Posterior vena cava (tissue), 2 donors: ENCODE data around the gene GRB7. TPM values are rescaled to one million over a fixed set of nuclear protein-coding genes. Genes with fewer than 3 reads are reported as not detected.
"Not testable (repeated sequence)": the region's sequence is repeated elsewhere in the genome, so short reads cannot be mapped to it uniquely, and the experiment has no call there.

Experiments used
- DNase-seq: peaks from one replicate; pipeline ENCODE4 v3.0.0-alpha.2; 2020; ENCODE audit warnings: low spot score
- intact Hi-C, 2 donors: fragments of 100-400 bp; cut with DNase I; formaldehyde crosslinking; loops; one replicate each; pipeline versions ENCODE4 v1.14.1 to v1.14.2; 2022 to 2023
- total RNA-seq, 2 donors: library from RNA; stranded (reverse); fragmentation: NEBNext Ultra II Directional; extraction: Animal tissue kit (Norgen Biotek cat#: 25700); gene quantifications; one replicate each; pipeline ENCODE4 v1.2.1, GENCODE V29; 2021
- donor health status: DM: yes; HTN: yes; CAD: no.
- donor health status: DM: yes; HTN: yes; CAD: no.

The GRB7 gene
- total RNA-seq, 2 donors from 2014 or later, result not detected

DNA sequence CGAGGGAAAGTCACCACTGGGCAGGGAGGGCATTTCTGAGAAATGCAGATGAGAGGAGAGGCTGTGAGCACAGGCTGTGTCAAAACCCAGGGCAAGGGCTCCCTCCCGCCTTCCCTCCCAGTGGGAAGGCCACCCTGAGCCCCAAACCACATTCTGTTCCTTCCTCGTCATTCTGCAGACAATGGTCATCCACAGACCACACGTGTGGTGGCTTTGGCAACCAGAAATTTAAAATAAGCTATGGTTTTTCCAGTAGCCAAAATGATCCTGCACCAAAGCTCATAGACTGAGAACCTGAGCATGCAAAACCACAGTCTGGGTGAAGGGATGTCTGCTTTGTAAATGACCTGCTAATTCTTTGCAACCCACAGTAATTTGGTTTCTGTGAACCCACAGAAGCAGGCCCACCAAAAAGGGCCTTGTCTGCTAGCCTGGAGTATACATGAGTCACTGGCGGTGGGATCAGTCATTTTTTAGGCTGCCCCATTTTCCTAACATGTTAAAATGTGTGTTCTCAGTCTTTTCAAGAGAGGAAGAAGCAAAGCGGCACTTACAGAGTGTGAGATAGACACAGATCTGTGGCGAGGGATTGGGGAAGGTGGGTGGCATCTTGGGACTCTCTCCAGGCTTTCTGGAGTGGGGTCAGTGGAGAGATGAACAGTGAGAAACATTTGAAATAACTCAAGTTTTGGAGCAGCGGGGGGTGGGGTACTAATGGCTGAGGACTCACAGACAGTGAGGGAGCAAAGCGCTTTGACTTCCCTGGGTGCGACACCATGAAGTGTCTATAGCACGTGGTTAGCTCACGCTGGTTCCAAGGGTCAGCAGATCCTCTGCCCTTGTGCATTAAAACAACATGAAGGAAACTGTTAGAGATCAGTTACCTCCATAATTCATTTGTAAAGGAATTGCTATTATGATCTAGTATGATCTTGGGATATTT is 20.5 kb downstream of the GRB7 start:
- intact Hi-C loops, result no loop called here
- no peak for DNase-seq

DNA sequence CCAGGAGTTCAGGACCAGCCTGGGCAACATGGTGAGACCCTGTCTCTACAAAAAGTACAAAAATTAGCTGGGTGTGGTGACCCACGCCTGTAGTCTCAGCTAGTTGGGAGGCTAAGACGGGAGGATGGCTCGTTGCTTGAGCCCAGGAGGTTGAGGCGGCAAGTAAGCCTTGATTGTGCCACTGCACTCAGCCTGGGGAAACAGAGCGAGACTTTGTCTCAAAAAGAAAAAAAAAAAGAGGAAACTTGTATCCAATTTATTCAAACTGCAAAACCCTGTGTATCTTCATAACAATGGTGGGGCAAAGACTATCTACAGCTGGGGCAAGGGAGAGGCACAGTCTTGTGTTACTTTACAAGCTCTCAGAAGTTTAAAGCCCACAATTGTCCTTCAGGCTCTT is 21.5 kb downstream of the GRB7 start:
- intact Hi-C loops, result no loop called here
- no peak for DNase-seq

DNA sequence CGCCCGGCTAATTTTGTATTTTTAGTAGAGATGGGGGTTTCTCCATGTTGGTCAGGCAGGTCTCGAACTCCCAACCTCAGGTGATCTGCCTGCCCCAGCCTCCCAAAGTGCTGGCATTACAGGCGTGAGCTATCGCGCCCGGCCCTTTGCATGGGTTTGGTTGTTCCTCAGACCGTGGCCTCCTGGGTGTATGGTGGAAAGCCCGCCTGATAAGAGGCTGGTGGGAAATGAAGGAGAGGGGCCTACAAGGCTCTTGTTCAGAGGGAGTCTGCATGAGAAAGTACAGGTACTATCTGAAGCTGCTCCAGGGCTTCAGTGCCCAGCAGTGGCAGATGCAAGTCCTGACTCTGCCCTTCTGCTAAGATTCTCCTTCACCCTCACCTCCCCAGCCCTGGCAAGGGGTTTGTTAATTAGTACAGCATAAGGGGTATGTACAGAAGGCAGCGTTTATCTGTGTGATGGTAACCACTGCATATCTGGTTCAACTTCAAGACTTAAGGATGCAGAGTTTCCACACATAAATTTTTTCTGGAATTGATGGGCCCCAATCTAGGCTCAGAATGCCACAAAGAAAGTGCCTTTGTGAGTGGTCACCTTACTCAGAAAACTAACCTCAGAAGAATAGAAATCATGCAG is 24.2 kb downstream of the GRB7 start:
- intact Hi-C loops, result no loop called here
- no peak for DNase-seq

DNA sequence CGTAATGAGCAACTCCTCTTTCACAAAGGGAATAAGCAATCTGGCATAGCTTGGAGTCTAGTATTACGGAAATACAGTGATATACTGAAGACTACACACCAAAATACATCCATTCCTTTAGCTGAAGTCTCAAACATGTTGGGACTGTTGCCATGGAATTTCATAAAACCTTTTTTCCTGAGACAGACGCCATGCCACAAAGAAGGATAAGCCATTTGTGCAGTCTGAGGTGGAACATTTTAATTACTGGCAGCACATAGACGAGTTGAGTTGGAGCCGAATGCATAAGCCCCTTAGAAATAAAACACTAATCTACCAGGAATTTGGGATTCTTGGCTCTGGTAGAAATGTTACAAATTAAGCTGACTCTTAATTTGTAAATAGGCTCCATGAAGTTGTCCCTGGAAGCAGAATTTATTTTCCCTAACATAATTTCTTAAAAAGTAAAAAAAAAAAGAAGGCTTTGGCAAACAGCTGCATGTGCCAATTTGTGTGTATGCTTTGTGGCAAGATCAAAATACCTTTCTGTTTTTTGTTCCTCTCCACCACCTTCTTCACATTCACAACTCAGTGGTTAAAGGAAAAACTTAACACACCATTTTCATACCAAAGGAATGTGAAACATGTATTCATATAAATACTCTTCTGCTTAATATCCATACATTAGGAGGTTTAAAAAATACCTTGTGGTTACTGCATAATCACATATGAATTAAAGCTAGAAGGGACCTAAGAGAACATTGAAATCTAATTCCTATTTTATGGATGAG is 25.5 kb downstream of the GRB7 start:
- no peak for DNase-seq
- intact Hi-C loops, result no loop called here

DNA sequence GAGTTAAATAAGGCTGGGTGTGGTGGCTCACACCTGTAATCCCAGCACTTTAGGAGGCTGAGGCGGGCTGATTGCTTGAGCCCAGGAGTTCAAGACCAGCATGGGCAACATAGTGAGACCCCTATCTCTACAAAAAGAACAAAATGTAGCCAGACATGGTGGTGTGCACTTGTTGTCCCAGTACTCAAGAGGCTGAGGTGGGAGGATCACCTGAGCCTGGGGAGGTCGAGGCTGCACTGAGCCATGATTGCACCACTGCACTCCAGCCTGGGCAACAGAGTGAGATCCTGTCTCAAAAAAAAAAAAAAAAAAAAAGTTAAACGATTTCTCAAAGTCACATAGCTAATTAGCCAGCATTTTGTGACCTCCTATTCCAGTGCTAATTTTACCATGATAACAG is 26.4 kb downstream of the GRB7 start:
- DNase-seq, intact Hi-C loops: not testable (repeated sequence)

DNA sequence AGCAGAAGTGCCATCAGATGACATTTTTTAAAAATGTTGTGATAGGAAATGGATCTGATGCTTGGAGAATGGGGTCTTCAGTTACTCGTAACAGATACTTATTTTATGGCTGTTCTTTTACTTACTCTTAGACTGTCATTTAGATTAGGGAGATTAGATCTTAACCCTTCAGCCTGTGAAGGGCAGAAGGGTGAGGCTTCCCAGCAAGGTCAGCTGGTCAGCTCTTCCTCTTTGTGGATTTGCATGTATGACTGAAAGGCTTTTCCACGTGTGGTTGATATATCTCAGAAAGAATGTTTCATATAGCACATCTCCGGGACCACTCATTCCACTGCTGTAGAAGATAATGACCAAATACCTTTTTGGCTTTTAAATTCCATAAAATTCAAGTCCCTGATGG is 27.4 kb downstream of the GRB7 start:
- no peak for DNase-seq
- intact Hi-C loops, result no loop called here

DNA sequence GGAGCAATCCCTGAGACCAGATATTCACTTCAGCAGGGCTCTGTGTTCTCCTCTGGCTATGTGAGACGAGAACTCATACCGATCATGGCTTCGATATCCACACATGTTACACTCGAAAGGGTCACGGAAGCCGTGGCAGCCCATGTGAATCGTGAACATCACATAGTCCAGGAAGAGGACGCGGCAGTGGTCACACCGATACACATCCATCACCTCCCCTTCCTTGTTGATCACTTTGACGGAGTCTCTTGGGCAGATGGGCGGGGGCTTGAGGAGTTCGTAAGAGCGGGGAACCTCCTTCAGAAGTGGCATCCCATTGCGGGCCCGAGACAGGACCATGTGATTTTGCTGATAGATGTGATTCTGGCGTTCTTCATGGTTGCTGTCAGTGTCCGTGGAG is 28.0 kb downstream of the GRB7 start:
- intact Hi-C loops, result loop anchor here in 1 of 2 donors (2.0 kb wide), 1 partner anchor 113 kb away; no protein-coding TSS in a partner anchor
- DNase-seq, result no peak

DNA sequence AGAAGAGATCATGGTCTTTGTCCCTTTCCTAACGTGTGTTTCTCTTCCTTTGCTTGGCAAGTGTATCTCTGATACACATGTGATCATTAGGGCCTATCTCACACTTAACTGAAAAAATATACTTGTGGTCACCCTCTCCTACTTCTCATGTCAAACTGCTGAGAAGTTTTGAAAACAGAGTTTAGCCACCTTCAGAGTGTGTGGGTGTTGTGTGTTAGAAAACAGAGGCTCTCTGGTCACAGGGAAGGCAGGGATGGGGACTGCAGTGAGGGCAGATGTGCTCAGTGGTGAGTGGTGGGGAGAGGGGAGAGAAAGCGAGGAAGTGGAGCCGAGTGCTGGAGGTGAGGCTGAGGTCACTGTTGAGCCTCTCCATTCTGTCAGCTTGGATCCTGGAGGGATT is 29.4 kb downstream of the GRB7 start:
- DNase-seq, result no peak
- intact Hi-C loops, result loop anchor here in 1 of 2 donors (2.0 kb wide), 1 partner anchor 112 kb away; no protein-coding TSS in a partner anchor

DNA sequence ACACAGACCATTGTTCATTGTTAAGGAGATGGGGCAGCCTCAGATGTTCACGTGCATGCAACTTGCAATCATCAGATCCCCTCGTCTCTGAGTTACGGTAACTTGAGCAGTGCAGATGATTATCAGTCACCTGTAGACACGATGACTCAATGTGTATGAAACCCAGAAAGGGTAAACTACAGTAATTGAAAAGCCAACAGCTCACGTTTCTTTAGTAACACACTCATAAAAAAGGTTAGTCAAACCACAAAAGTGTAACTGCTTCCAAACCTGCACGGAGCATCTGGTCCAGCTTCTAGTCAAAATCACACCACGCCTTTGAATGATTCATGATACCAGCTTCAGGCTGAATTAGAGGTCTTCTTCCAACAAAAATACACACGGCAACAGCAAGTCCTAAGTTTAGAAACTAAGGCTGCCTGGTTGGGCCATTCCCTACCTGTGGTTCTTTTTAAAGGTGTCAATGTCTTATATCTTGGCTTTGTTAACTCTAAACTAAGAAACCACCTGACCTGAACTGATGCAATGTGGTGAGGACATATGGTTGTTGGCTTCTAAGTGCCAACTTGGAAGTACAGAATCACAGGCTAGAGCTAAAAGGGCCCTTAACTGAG is 32.3 kb downstream of the GRB7 start:
- no peak for DNase-seq
- intact Hi-C loops, result no loop called here

DNA sequence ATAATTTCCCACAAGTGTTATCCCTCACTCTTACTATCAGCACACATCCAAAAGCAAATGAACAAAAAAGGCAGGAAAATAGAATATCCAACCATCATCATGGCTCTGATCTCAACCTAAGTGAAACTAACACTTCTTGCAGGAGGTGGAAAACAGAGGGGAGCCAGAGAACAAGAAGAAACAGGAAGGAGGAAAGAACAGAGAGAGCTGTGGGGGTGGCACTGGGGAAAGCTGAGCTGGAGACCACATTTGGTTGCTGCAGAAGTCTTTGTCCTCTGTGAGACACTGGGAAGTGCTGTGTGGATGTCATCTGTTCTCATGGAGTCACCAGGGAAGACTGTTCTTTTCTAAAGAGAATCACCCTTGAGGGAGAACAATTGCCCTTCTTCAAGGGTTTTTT is 34.7 kb downstream of the GRB7 start:
- DNase-seq, result no peak
- intact Hi-C loops, result no loop called here

DNA sequence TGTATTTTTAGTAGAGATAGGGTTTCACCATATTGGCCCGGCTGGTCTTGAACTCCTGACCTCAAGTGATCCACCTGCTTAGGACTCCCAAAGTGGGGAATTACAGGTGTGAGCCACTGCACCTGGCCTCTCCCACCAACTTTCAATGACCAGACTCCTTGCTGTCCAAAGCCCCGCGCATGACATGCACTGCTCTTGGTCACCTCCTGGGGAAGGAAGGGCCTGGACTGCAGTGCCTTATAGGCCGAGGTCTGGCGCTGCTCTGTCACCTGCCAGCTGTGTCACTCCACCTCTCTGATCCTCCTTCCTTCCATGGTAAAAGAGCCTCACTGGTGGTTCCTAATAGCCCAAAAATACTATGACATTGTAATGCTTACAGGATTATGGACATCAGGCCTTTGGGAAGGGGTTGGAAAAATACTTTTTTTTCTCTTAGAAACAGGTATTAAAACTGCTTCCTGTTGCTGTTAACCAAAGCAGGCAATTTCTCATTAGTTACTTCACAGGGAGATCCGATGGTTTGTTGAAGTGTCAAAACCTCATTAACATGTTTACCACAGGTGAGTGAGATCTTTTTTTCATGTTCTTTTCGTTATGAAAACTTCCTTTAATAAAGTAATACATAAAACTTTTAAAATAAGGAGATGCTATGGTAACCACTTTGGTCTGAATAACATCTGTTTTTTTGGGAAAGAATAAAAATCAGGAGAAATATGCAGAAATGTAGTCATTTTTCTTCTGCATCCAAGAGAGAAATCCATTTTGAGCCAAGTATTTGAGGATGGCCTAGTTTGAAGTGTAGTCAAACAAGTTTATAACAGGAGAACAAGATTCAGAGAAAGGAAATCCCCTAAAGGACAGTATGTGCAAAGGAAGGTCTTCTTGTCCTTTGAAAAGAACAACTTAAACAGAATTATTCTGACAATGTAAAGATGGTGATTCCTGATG is 35.5 kb downstream of the GRB7 start:
- no peak for DNase-seq
- intact Hi-C loops, result no loop called here

DNA sequence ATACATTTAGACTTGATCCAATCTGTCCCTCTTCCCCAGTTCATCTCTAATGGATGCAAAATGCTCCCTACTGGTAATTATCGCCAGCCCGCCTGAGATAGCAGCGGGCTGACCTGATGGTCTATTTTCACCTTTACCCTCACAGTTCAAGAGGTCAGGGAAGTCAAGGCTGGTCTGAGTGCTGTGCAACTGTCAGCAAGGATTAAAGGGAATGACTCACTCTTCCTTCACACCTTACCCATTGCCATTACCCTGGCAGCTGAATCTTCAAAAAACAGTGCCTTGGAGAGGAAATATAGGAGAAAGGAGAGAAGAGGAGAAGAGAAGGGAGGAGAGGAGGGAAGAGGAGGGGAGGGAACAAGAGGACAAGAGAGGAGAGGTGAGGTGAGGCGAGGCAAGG is 36.3 kb downstream of the GRB7 start:
- DNase-seq, result no peak
- intact Hi-C loops, result no loop called here

DNA sequence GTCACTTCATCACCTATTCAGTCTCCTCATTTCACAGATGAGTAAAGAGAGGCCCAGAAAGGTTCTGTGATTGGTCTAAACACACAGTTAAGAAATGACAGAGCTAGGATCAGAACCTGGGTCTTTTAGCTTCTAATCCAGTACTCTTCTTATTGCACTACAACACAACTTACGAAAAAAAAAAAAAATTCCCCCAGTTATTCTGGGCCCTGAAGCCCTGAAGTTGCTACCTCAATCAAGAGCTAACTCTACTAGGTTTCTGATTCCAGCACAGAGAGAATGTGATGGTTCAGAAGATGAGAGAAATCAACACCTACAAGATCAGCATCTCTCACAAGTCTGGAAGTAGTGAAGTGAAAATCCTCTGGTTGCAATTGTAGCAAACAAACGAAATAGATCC is 37.3 kb downstream of the GRB7 start:
- intact Hi-C loops, result no loop called here
- no peak for DNase-seq

DNA sequence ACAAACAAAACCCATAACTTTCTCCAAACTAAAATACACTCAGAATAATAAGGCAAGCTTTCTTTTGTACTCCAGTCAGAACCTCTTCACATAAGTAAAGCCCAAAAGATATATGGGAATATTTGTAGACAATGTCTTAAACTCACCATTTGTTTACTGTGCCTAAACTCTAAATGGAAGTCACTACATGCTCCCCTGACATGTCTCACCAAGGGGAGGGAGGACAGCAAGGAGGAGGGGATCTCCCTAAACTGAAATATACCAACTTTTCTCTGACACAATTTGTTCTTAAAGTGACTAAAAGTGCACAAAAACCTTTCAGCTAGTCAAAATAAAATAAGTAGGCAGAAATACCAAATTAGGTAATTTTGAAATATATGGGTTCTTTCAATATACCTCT is 38.5 kb downstream of the GRB7 start:
- intact Hi-C loops, result no loop called here
- DNase-seq, result no peak

DNA sequence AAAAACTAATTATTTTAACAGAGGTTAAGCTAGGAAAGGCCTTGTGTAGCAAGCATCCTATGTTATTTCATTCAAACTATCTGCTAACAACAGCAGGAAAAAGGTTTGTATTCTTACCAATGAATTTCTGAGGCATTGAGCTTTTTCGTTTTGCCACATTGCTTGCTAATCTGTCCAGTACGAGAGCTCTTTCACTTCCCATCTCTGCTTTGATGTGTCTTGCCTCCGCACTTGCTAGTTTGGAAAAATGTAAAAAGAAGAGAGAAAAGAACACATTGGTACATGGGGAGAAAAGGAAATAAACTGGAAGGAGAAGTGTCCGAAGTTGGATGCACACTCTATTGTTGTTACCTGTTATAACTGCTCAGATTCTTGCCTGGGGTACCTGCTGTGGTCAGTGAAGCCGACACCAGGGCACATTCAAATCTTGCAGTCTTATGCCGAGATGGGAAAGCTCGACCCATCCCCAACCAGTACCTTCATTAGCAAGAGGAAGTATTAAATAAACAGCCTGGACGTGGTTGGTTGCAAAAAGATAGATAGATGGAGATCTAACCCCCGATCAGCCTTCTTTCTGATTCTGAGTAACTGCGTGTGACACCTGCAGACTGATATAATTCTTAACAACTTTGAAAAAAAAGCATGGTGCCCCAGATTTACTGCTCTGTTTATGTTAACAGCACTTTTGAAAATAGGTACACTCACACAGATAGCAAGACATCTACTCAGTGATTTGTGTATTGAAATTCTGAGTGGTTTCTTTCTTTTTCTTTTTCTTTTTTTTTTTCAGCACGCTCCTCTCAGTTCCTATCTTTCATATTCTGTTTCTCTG is 40.0 kb downstream of the GRB7 start:
- no peak for DNase-seq
- intact Hi-C loops, result no loop called here

DNA sequence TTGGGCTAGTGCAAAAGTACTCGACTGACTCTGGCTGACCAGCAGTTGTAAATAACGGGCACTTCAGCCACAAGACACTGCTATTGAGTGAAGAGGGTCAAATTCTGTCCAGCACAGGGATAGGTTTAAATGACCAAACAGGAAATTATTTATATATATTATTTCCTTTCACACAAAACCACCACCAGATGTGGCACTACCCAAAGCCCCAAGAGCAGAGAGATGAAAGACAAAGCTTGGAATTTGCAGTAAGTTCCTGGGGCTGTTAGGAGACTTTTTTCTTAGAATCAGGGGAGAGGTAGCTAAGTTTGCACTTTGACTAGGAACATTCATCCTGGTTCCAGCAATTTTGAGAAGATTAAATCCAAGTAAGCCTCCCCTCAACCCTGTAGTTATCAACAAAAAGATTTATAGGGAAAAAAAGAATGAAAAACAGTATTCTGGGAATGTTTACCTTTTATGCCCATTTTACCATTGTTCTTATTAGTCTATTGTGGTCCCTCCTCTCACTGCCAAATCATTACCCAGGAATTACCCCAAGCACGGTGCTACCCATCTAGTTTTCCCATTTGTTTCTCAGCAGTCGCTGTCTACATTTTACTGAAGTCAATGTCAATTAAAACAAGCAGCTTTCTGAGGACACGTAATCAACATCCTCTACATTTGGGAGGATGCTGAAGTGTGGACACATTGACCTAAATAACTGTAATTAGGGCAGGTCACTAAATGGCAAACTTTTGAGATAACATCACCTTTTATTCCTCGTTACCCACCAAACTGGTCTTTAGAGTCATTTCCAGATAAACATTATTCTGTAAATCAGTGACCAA is 43.5 kb downstream of the GRB7 start:
- intact Hi-C loops, result no loop called here
- DNase-seq, result no peak

DNA sequence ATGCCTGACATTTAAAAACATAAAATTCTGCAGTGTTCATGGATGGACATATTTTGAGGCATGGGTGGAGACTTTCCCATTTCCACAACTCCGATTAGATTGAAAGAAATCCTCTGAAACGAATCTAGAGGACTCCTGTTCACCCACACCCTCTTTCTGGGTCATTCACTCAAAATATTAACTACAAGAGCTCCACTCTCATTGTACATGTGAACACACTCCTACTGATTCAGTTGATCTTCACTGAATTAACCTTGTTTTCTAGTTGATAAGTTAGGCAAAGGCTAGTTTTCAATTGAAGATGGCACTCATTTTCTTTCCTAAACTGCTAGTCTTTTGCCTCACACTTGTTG is 44.1 kb downstream of the GRB7 start:
- intact Hi-C loops, result no loop called here
- DNase-seq, result no peak
